GM18526 (cell line): ENCODE results near the gene PRKG1.

Experiments
- POLR2A ChIP-seq: IDR thresholded peaks from 3 replicates; pipeline ENCODE4 v1.6.1; 2011; ENCODE audit not compliant: insufficient read length; ENCODE audit errors: extremely low read depth

Gene PRKG1

DNA sequence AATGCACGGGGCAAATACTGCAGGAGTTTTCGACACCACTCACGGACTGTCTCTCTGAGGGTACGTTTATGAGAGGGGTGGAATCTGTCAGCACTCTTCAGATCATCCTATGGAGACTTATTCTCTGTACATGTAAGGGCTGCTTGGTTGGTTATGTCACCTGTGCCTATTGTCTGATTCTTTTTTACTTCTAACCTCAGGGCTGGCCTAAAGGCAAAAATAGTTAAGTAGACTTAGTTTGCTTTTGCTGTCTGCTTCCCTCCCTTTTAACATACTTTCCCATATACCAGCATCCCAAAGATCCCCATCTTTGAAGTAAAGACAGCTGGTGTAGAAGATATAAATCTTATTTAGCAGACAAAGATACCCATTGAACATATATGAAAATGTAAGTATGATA is 105.9 kb downstream of the PRKG1 start:
- no peak for TF ChIP-seq POLR2A

DNA sequence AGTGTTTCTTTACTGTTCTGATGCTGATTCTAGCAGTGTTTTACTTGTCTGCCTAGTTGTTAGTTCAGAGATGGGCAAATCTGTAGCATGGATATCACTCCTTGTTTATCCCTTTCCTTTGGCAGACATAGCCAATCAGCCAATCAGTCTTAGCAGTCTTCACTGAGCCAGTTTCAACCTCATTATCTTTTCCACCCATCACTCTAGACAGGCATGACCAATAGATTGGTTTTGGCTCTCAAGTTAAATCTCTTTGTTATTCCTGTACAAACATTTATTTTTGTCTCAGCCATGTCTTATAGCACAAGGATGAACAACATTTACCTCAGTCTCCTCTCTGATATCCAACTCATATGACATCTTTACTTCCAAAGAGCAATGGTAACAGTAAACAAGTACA is 109.5 kb downstream of the PRKG1 start:
- TF ChIP-seq POLR2A: no peak

- TF ChIP-seq POLR2A: no peak
Measured at GRCh38 chr10:51186361-51186760, 112.1 kb downstream of the PRKG1 start.

- TF ChIP-seq POLR2A: no peak
Measured at GRCh38 chr10:51188008-51188407, 113.7 kb downstream of the PRKG1 start.

DNA sequence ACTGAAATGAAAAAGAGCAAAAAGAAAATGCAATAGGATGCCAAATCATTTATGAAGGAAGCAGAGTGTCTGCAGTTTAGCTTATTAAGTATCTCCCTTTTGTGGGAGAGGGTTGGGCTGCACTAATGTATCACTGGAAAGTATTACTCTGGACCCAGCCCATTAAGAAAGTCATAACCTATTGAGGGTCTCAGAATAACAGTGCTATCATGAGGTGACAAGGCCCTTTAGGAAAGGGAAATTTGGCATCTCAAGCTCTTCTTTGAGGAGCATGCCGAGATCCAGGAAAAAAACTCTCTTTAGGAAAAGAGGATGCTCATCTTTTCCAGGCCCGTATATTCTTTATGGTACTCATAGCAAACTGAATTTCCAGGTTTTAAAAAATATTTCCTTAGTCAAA is 114.6 kb downstream of the PRKG1 start:
- TF ChIP-seq POLR2A: no peak

DNA sequence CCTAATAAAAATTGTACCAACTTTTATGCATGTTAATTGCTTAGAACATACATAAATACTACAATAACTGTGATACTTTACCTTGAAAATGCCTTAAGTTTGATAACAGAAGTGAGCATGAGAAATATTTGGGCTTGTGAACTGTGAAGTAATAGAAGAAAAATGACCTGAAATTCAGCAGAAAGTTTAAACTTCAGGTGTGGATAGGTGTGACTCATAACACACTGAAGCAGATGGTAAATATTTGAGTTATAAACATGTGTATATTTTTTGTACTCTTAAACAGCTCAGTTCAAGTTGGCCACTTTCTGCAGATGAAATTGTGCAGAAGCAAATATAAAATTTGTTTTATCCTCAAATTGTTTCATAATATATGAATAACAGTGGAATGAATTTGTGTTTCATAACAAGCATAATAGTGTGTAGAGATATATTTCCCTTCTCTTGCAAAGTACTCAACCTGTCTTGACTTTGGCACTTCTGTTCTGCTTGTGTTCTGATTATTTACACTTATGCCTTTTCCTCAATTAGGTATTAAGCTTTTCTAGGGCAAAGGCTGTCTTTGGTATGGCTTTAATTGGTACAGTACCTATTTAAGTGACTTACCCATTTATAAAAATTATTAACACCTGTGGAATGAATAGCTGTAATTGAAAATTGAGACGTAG is 122.4 kb downstream of the PRKG1 start:
- TF ChIP-seq POLR2A: no peak

- TF ChIP-seq POLR2A: no peak
Measured at GRCh38 chr10:51198170-51198569, 123.9 kb downstream of the PRKG1 start.

DNA sequence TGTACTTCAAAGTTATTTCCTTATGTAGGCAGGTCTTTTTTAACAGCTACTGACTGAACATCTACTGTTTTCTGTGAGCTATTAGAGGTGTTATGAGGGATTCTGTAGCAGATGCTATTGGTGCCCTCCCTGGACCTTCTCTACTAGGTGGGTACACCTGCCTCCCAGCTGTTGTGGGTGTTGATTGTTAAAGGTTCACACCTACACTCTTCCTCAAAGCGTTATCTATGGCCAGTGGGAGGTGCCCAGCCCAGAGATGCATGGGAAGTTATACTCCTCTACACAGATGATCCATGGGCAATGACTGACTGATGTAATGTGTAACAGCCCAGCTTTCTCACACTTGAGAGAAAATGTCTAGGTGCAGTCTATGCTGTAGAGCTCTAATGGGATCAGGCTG is 127.7 kb downstream of the PRKG1 start:
- no peak for TF ChIP-seq POLR2A

GRCh38 chr10:51203359-51203758 is 129.1 kb downstream of the PRKG1 start:
- no peak for TF ChIP-seq POLR2A

- no peak for TF ChIP-seq POLR2A
Measured at GRCh38 chr10:51204066-51204465, 129.8 kb downstream of the PRKG1 start.

DNA sequence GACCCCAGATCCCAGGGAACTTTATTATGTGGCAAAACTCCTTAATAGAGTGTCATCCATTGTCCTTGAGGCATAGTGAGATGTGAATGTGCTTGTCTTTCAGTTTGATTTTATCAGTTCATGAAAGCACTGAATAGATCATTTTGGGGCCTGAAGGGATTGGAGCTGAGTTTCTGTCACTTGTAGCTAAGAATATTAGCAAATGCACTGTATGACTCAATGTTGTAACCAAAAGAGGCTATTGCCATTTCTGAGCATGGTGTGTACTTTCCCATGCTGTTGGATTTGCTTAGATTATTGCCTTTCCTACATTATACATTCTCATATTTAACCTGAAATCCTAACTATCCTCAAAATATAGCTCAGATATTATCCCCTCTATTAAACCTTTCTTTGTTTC is 130.4 kb downstream of the PRKG1 start:
- no peak for TF ChIP-seq POLR2A

- TF ChIP-seq POLR2A: no peak
Measured at GRCh38 chr10:51206500-51206899, 132.2 kb downstream of the PRKG1 start.

- no peak for TF ChIP-seq POLR2A
Measured at GRCh38 chr10:51214207-51215196, 140.2 kb downstream of the PRKG1 start.

GRCh38 chr10:51215951-51216834 is 141.9 kb downstream of the PRKG1 start:
- TF ChIP-seq POLR2A: no peak

DNA sequence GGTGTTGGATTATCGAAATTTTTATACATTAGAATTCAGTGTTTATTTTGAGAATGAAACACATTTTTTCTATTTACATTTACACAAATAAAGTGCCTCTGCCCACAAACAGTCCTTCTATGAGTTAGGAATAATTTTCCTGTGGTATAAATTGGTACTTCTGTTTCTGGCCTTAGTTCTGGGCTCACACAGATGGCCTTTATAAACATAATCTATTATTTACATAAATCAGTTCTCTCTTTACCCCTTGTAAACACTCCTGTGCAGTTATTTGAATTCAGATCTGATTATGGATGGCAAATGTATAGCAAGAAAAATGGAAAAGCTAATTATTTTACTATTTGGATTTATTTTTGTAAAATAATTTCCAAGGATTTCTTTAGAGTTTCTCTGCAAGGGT is 143.2 kb downstream of the PRKG1 start:
- no peak for TF ChIP-seq POLR2A

GRCh38 chr10:51224671-51225161 is 150.4 kb downstream of the PRKG1 start:
- TF ChIP-seq POLR2A: no peak
